ENCODE measurements around the gene SCAMP2. TPM values are rescaled to one million over a fixed set of nuclear protein-coding genes. Genes with fewer than 3 reads are reported as not detected.
A peak's percentile ranks its signal among the peaks of the same experiment; 100 is the strongest.

The SCAMP2 gene
- total RNA-seq, 1 experiment from 2014 or later = 50.2 TPM

GRCh38 chr15:74841891-74842373 is 31.2 kb downstream of the SCAMP2 start:
- H3K9ac ChIP-seq (ENCODE audit: extremely low read depth, insufficient read length, low read length) = peak overlapping the region; percentile 11
- H2BK5ac ChIP-seq (ENCODE audit: insufficient read length, low read length) = no peak overlapping the region
- no peak overlapping the region for H3K23ac ChIP-seq (ENCODE audit: insufficient read length, low read depth, low read length)
- H3K4me2 ChIP-seq (ENCODE audit: insufficient read depth, insufficient read length, low read length) = peak overlapping the region; percentile 64
- TF ChIP-seq, protein P1, sequence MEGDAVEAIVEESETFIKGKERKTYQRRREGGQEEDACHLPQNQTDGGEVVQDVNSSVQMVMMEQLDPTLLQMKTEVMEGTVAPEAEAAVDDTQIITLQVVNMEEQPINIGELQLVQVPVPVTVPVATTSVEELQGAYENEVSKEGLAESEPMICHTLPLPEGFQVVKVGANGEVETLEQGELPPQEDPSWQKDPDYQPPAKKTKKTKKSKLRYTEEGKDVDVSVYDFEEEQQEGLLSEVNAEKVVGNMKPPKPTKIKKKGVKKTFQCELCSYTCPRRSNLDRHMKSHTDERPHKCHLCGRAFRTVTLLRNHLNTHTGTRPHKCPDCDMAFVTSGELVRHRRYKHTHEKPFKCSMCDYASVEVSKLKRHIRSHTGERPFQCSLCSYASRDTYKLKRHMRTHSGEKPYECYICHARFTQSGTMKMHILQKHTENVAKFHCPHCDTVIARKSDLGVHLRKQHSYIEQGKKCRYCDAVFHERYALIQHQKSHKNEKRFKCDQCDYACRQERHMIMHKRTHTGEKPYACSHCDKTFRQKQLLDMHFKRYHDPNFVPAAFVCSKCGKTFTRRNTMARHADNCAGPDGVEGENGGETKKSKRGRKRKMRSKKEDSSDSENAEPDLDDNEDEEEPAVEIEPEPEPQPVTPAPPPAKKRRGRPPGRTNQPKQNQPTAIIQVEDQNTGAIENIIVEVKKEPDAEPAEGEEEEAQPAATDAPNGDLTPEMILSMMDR (conservative IDR thresholded peaks at IDR 0.05) = no peak
- H3K14ac ChIP-seq (ENCODE audit: insufficient read depth, low read length) = no peak overlapping the region
- H3K56ac ChIP-seq (ENCODE audit: insufficient read length, low read depth, low read length) = no peak overlapping the region
- H3K27me3 ChIP-seq (ENCODE audit: insufficient read depth, low read length) = no peaks in the 10 kb centered on the region
- no peaks in the 10 kb centered on the region; the same call in 1 of the 2 replicates for H3K4me1 ChIP-seq (ENCODE audit: insufficient read depth, low read length)
- Mint-ChIP-seq H3K27ac (no peak overlapping the region; a peak in 1 of 7 replicates), H3K27me3 (ENCODE audit: low read depth) (no peaks in the 10 kb centered on the region), H3K4me1 (peaks cover 20 to 35% of the 10 kb centered on the region in 2 experiments), H3K4me3 (peak overlapping the region; percentile 89 to 90), H3K9me3 (no peaks in the 10 kb centered on the region), H3K36me3 (ENCODE audit: insufficient read depth in 1 of 3, low read depth in 3 of 3) (peaks cover 9 to 36% (median 31%) of the 10 kb centered on the region in 3 experiments)
- no peak overlapping the region for H2BK120ac ChIP-seq (ENCODE audit: low read depth, low read length, poor library complexity, severe bottlenecking)
- H4K20me1 ChIP-seq (ENCODE audit: control insufficient read depth, insufficient read depth, insufficient read length) = peaks cover 3% of the 10 kb centered on the region
- no peak overlapping the region for H3K27ac ChIP-seq (ENCODE audit: insufficient read length, low read depth, low read length)
- H3K79me2 ChIP-seq (ENCODE audit: insufficient read depth, low read length) = no peaks in the 10 kb centered on the region
- no peak overlapping the region for H2AFZ ChIP-seq (ENCODE audit: low read length)
- no peak overlapping the region for H4K5ac ChIP-seq (ENCODE audit: insufficient read length, low read depth, low read length)
- peaks cover 6% of the 10 kb centered on the region for H3K23me2 ChIP-seq (ENCODE audit: insufficient read length, low read depth, low read length, poor library complexity, severe bottlenecking)
- H2BK12ac ChIP-seq (ENCODE audit: insufficient read length, low read depth, low read length) = no peak overlapping the region
- no peak overlapping the region for H3K18ac ChIP-seq (ENCODE audit: insufficient read length, low read depth, low read length)
- H4K8ac ChIP-seq (replicated peaks; ENCODE audit: insufficient read length, low read depth, low read length) = no peak overlapping the region
- no peaks in the 10 kb centered on the region for H3K79me1 ChIP-seq (ENCODE audit: insufficient read depth, low read depth, low read length, poor library complexity, severe bottlenecking)
- no peak overlapping the region for H3K4ac ChIP-seq (ENCODE audit: low read depth, low read length)
- WGBS (ENCODE audit: extremely low coverage, insufficient read length, low lambda C conversion rate) = no CpG with 5 or more reads among the region's 14 CpGs
- H2BK15ac ChIP-seq (ENCODE audit: low read depth, low read length) = no peak overlapping the region
- no peak for DNase-seq
- H2AK5ac ChIP-seq (ENCODE audit: insufficient read length, low read length) = no peak overlapping the region
- no peak overlapping the region for H4K91ac ChIP-seq (ENCODE audit: insufficient read length, low read depth, low read length)
- H2BK20ac ChIP-seq (ENCODE audit: low read depth, low read length, poor library complexity, severe bottlenecking) = no peak overlapping the region
- no peak overlapping the region for H3T11ph ChIP-seq (ENCODE audit: low read length)
- no peaks in the 10 kb centered on the region for H3K9me3 ChIP-seq (ENCODE audit: control insufficient read depth, low read depth, low read length)
